Embryonic facial prominence (tissue), 1 donor: ENCODE data around the gene NELL1.
"Not testable (repeated sequence)": the region's sequence is repeated elsewhere in the genome, so short reads cannot be mapped to it uniquely, and the experiment has no call there.

Experiments used
- DNase-seq: peaks from one replicate; pipeline ENCODE4 v3.0.0-alpha.2; 2016; ENCODE audit errors: extremely low spot score

Gene NELL1

DNA sequence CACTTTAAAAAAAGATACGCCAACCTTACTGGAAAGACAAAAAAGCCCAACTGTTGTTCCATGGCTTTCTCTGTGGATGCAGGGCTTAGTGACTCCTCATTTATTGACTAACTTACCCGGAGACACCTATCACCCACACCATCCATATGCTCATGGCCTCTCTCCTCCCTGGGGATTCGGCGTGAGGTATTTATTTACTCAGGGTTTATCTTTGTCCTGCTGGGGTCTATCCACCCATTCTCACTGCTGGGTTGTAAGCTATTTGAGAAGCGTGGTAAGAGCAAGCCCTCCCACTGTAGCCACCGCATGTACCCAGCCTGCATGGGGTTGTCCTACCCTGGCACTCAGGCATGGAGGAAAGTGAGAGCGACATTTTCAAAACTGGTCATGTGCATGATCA lies 93.6 kb downstream of the NELL1 start:
- DNase-seq, result no peak

DNA sequence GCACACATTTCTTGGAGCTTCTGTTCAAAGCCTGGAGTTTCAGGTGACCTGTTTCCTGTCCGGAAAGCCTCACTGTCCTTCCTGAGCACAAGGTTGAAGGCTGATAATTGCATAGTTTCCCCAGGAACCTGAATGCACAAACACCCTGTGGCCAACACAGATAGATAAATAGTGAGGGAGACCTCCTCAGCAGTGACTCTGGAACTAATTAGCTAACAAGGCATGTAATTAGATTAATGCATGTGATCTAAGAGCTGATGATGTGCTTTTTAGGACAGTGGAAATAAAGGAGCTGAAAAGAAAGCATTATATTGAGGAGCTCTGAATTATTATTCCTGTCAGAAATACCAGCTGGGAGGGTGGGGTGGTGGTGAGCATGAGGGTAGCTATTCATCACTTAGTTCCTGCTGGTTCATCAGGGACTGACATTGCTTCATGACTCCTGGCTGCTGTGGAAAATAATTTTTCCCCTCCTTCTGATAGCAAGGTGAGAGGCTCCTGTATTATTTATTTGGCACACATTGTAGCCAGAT lies 101.1 kb downstream of the NELL1 start:
- no peak for DNase-seq

DNA sequence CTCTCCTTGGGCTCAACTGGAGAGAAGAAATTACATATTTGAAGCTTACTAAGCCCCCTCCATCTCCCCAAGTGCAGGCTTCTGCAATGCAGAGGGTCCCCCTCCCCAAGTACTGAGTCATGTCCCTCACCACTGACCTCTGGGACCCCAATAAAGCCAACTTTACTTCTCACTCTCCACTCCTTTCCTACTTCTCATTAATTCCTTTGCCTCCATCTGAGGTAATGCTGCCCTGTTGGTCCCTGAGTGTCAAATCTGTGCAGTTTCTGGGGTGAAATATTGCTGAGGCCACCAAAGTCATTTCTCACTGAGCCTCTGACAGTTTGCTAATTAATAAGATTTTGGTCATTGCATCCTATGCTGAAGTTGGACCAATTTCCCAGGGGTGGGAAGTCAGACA lies 101.6 kb downstream of the NELL1 start:
- no peak for DNase-seq

DNA sequence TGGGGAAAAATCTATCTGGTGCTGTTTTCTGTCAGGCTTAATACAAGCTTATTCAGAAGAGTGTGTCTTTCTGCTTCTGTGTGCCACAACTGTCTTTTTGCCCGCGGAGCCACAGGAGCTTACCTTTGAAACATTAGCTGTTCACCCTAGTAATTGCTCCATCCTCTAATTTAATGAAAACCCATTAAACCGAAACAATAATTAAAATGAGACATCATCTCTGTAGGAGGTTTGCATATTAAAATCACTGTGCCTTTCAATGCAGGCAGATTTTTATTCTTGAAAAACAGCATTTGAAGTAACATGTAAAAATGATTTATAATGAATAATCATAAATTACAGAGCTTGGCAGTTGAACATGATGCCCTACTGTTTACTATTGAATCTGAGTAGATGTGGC lies 102.3 kb downstream of the NELL1 start:
- no peak for DNase-seq

DNA sequence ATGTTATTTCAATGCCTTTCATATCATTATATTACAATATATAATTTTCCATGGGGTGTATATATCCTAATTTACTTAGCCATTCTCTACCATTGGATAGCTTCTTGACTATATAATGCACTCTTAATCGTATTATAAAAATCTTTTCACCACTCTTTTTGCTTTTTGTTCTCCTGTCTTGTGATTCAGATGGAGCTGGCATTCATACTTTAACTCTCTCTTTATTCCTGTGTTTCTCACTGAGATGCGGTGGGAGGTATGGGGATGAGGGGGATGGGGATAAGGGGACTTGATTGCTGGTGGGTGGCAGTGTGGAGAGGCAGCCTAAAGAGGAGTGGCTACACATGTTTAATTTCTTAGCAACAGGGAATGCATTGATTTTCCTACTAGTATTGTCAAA lies 105.9 kb downstream of the NELL1 start:
- no peak for DNase-seq

DNA sequence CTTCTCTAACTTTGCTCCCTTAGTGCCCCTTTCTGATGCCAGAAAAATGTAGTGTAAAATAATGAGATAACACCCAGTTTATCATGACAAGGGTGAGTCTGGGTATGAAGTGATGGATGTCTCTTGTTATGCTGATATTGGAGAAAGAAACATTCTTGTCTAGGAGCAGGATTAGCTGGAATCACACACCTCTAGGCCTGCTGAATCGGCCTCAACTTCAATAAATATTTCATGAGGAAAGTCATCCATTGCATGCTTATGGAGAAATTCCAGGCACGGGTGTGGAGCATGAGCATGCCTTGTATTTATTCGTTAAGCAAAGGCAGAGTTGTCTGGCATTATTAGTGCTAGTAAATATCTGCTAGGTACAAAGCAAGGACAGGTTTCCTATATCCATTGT lies 113.4 kb downstream of the NELL1 start:
- no peak for DNase-seq

DNA sequence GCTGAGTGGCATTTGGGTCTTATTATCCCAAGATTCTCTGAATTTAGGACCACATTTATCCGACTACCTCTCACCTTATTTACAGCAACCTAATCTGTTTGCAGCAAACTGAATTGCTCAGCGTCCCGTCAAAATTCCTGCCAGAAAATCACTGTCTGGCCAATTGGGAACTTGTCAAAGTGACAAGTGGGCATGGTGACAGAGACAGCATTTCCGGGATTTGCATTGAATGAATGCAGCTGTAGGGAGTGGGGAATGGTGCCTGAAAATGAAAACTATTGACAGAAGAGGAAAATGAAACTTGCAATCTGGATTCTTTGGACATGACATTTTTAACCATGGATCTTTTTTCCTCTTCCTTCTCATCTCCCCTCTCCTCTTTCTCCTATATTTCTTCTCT lies 113.8 kb downstream of the NELL1 start:
- no peak for DNase-seq

DNA sequence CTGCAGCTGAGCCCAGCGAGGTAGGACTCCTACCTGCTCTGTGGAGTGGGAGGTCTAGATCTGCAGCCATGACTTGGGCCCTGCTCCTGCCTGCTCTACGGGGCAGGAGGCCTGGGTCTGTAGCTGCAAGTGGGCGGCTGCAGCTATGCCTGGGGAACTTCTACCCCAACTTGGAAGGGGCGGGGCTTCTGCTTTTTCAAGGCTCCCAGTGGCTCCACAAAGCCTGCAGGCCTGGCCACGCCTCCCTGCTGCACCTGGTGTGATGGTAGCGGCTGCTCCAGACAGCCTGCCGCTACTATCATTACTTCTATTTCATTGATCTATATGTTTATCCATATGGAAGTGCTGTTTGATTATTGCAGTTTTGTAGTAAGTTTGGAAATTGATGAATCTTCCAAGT lies 121.2 kb downstream of the NELL1 start:
- no peak for DNase-seq

DNA sequence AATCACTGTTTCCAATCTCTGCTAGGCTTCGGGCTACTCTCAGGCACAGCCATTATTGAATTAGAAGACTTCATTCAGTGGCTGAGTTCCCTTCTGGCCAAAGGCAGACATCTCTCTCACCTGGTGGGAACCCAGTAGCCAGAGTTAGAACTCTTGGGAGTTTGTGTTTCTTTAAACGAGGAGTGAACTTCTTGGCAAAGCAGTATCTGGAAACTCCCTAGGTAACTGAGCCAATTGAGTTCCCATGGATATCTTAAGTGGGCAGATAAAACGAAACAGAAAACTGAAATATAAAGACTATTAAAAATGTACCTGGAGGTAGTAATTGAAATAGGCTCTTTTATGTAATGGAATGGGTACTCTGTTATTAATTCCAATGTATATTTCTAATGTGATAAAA lies 125.6 kb downstream of the NELL1 start:
- DNase-seq, result no peak

DNA sequence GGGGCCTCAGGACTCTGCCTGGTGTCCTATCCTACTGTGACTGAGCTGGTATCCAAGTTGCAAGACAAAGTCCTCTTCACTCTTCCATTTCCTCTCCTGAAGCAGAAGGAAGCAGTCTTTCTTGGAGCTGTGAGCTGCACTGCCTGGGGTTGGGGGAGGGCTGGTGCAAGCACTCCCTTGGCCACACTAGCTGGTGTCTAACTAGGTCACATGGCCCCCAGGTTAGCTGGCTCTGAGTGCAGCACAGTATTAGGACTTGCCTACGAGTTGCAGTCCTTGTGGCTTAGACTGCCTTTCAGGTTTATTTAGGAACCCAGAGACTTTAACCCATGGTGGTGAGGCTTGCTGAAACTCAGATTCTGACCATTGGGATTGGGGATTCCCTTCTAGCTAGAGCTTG lies 138.9 kb downstream of the NELL1 start:
- no peak for DNase-seq

DNA sequence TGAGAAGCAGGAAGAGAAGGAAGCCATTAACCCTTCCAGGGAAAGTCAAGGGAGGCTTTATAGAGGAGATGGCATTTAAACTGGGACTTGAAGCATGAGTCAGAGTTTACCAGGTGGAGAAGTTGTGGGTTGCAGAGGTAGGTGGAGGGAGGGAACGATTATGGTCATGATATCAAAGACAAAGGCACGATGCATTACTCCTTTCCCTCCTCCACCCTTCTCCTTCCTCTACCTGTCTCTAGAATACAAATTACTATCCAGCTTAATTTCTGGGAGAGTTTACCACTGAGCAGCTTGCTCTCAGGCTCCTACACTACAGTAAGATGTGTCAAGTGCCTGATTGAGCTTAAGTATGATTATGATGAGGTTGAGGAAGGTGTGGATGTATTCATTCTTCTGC lies 151.7 kb downstream of the NELL1 start:
- no peak for DNase-seq

DNA sequence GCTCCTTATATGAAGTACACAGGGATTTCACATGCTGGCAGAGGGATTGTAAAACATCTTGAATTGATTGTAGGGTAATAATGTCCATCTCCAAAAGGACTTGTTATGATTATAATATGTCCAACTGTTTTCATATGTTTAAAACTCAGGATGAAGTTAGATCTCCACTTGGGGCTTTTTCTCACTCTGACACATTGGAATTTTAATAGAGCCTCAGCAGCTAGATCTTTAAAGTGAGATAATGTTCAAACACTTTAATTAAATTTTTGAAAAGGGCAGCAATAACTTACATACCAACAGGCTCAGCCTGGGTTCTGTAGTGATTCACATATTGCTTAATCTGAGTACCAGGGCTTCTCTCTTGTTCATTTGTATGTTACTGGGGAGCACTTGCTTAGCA lies 152.1 kb downstream of the NELL1 start:
- DNase-seq, result no peak

DNA sequence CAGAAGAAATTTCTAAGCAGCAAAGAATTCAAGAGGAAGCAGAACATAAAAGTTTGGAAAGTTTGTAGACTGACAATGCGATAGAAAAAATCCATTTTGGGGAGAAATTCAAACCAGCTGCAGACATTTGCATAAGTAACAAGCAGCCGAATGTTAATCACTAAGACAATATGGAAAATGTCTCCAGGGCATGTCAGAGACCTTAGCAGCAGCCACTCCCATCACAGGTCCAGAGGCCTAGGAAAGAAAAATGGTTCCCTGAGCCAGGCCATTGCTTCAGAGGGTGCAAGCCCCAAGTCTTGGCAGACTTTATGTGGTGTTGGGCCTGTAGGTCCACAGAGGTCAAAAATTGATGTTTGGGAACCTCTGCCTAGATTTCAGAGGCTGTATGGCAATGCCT lies 155.4 kb downstream of the NELL1 start:
- no peak for DNase-seq

DNA sequence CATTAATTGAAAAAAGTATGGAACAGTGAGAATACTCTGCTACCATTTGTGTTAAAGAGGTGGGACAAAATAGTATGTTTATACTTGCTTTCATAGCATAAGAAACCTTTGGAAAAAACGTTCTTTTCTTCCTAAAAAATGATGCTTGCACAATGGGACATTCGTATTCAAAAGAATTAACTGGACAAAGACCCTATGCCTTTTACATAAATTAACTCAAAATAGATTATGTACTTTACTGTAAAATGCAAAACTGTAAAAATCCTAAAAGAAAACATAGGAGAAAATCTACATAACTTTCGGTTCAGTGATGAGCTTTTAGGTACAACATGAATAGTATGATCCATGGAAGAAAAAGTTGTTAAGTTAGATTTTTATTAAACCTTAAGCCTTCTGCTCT lies 166.2 kb downstream of the NELL1 start:
- no peak for DNase-seq

DNA sequence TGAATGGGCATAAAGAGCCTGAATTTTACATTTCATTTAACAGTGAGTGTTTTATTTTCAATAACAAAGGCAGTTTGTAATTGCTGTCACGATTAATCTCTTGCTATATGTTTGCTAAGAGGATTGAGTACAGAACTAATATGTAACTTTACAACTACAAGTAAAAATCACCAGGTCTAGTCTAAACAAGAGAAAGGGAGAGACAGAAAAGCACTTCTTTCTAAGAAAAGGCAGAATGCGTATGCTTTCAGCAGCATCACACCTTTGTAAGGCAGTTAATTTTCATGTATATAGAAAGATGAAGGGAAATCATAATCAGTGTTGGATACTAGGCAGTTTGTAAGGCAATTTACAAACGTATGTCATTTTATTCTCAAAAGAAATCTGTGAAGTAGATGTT lies 169.8 kb downstream of the NELL1 start:
- no peak for DNase-seq

DNA sequence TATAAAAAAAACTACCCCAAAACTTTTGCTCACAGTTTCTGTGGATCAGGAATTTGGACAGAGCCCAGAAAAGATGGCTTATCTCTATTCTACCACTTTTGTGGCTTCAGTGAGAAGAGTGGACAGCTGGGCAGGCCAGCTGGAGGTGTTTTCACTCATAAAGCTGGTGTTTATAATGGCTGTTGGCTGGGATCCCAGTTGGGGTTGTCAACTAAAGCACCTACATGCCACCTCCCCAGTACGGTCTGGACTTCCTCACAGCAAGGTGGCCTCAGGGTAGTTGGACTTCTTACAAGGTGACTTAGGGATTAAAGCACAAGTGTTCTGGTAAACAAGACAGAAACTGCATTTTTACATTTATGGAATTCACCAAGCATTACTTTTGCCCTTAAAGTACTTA lies 171.0 kb downstream of the NELL1 start:
- no peak for DNase-seq

DNA sequence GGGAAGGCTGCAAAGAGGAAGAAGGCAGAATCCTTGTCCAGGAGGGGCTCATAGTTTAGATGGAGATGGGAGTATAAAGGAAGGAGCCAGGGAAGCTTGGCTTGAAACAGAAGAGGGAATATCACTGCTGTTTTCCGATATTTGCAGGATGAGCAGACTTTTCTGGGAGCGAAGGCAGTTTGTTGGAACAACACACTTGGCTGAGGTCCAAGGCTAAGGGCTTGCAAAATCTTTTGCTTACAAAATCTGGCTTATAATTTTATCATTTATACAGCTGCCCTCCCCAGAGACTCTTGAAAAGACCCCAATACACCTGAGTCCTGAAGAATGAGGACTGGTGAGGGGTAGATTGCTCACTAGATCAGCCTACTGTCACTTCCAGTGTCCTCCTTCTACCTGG lies 174.8 kb downstream of the NELL1 start:
- DNase-seq, result no peak

DNA sequence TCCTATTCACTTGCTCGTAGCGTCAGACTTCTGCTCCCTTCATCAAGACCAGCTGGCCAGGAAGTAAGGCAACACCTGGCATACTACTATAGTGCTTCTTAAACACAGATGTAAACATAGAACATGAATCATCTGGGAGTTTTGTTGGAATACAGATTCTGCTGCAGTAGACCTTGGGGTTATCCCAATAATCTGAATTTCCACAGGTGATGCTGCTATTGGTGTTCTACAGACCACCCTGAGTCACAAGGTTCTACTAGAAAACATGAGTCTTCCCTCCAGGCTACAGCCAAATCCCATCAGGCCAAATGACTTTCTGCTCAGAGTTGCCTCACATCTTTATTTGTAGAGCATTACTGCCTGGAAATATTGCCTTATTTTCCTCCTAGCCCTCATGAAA lies 175.2 kb downstream of the NELL1 start:
- DNase-seq, result no peak

DNA sequence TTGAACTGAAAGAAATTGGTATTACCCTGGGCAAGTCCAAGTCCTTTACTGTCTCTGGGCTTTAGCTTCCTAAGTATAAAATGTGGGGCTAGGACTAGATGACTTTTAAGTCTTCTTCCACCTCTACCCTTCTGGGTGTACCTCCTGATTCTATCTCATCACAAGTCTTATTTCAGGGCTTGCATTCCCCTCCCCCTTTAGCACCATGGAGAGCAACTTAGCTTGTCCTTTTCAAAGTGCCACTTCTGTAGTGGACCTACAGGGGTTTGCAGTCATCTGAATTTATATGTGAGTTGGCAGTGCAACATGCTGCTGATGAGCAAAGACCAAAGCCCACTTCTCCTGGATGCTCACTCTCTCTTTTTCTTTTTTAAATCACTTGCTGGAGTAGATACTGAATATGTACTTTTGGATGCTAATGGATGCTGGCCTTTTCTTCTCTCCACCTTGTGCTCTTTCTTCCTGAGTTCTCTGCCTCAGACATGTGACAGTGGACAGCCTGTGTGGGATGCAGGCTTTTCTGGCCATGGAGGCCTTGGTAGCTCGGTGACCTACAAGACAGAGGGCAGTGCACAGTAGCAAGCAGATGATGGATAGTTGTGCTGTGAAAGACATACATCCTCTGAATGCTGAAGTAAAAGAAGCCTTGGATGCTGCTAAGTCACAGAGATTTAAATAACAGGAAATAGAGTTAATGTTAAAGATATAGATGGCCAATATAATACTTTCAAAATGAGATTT lies 185.0 kb downstream of the NELL1 start:
- DNase-seq, result no peak

DNA sequence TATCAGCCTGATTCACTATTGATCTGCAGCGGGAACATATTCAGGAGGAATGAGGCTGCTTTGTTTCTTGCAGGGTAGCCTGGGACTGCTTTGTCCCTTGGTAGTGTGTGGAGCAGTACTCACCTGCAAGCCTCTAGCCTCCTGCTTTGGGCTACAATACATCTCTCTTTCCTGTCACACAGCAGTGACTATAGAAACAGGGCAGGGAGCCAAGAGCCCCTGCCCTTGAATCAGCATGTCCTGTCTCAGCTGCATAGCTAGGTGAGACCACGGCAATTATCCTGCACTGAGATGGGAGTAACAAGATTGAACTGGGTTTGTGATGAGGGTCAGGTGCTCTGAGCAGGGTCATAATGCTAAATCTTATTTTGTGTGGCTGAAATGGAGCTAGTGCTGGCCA lies 191.9 kb downstream of the NELL1 start:
- DNase-seq, result no peak

DNA sequence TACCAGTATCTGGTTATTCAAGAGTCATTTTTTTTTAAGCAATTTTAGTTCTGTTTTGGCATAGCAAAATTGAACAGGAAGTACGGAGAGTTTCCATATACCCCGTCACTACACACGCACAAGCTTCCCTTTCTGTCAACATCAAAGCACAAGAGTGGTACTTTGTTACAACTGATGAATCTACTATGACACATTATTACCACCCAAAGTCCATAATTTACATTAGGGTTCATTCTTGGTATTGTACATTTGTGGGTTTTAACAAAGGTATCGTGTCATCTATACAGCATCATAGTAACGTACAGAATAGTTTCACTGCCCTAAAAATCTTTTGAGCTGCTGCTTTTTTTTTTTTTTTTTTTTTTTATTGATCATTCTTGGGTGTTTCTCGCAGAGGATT lies 192.9 kb downstream of the NELL1 start:
- not testable (repeated sequence) for DNase-seq

DNA sequence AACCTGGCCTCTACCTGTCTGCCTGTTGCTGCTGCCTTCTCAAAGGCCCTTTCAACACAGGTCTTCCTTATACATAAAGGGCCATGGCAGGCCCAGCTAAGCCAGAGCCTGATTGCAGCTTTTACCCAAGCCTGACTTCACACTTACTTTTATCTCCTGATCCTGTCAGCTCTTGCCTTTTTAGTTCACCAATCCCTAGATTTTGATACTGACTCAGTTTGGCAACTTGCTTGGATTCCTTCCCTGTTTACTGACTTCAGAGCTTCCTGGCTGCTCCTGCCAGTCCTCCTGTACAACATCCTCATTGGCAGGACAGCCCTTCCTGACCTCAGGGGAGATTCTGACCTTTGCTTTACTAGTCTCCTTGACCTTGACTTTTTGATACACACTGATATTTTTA lies 195.2 kb downstream of the NELL1 start:
- no peak for DNase-seq

DNA sequence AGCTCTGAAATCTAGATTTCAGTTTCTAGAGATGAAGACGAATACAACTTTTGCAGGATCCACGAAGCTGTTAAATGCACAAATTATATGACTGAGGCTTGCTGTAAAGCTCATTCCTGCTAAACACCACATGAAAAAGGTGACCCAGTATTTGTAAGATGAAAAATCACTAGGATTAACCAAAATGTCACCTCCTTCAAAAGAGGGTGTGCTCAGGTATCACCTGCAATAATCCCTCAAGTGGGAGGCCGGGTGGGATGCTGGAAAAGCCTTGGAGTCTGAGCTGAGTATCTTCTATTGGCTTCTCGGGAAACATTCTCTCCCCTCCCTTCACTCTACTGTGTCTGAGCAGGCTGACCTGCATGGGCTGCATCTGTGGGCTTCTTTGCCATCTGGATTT lies 195.8 kb downstream of the NELL1 start:
- no peak for DNase-seq

DNA sequence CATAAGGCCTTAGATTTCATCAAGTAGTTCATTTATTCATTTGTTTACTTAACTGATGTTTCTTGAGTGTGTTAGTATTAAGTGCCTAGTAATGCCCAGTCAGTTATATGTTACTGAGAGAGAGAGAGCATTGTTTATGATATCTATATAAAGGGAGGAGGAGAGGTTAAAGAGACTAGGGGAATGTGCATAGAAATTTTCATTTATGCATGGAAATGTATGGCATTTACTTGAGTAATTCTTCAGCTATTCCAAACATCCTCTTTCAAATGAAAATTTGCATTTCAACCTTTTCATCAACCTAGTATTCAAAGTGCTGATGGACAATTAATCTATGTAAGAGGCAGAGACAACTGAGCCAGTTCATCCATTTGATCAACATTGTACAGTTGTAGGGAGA lies 199.7 kb downstream of the NELL1 start:
- DNase-seq, result no peak
